Lower lobe of right lung (tissue), 2 donors: ENCODE data around the gene MRTFA. TPM values are rescaled to one million over a fixed set of nuclear protein-coding genes. Genes with fewer than 3 reads are reported as not detected.

Experiments
- ATAC-seq, 2 donors: fragments of 200-7000 bp; cut with Tn5 transposase; one replicate each; pipeline ENCODE4 v1.9.1; 2020 to 2022; ENCODE audit warnings: mild to moderate bottlenecking in 2 of 2, moderate library complexity in 2 of 2
- DNase-seq: peaks from one replicate; pipeline ENCODE4 v3.0.0-alpha.2; 2020
- H3K27ac ChIP-seq: fragments of 200-600 bp; one replicate; pipeline ENCODE4 v1.8.0; 2022
- H3K27me3 ChIP-seq: fragments of 200-600 bp; one replicate; pipeline ENCODE4 v1.8.0; 2022; ENCODE audit warnings: low read depth
- H3K36me3 ChIP-seq: fragments of 200-600 bp; one replicate; pipeline ENCODE4 v1.8.0; 2022; ENCODE audit warnings: mild to moderate bottlenecking
- H3K4me1 ChIP-seq: fragments of 200-600 bp; one replicate; pipeline ENCODE4 v1.8.0; 2022
- H3K4me3 ChIP-seq: fragments of 200-600 bp; one replicate; pipeline ENCODE4 v1.8.0; 2022; ENCODE audit warnings: mild to moderate bottlenecking
- H3K9me3 ChIP-seq: fragments of 200-600 bp; one replicate; pipeline ENCODE4 v1.8.0; 2022
- CTCF ChIP-seq: fragments of 200-600 bp; IDR thresholded peaks from one replicate; pipeline ENCODE4 v1.8.0; 2022; ENCODE audit warnings: antibody characterized with exemption, mild to moderate bottlenecking
- intact Hi-C: fragments of 100-400 bp; cut with DNase I; formaldehyde crosslinking; loops from one replicate; pipeline ENCODE4 v1.11.0; 2022
- total RNA-seq: library from RNA; stranded (reverse); fragmentation: NEBNext Ultra II Directional; extraction: Animal tissue kit (Norgen Biotek cat#: 25700); gene quantifications from one replicate; pipeline ENCODE4 v1.2.1, GENCODE V29; 2021
- donor health status: DM: no; HTN: yes; CAD: no; lungs with severe emphysema.

Gene MRTFA
- total RNA-seq, 1 donor from 2014 or later = 54.2 TPM

- no peaks in the 10 kb centered on the region for H3K27me3 ChIP-seq
These were observed 115.5 kb downstream of the MRTFA start for GRCh38 chr22:40521046-40521445.

GRCh38 chr22:40520562-40520961 is 116.0 kb downstream of the MRTFA start:
- Histone ChIP-seq H3K4me3 (no peak overlapping the region), H3K27me3 (no peaks in the 10 kb centered on the region), H3K4me1 (peaks cover 24% of the 10 kb centered on the region), H3K36me3 (no peaks in the 10 kb centered on the region), H3K9me3 (no peaks in the 10 kb centered on the region), H3K27ac (no peak overlapping the region)
- no peak for DNase-seq
- intact Hi-C loops = no loop called here
- no peak for ATAC-seq
- TF ChIP-seq CTCF = no peak

More at GRCh38 chr22:40521046-40521445, 115.5 kb downstream of the MRTFA start:
- DNase-seq = no peak
- no peak for TF ChIP-seq CTCF
- Histone ChIP-seq H3K4me1 (peaks cover 29% of the 10 kb centered on the region), H3K36me3 (no peaks in the 10 kb centered on the region), H3K27ac (no peak overlapping the region), H3K4me3 (no peak overlapping the region), H3K9me3 (no peaks in the 10 kb centered on the region)
- ATAC-seq = no peak
- intact Hi-C loops = no loop called here

- no peak for ATAC-seq
- TF ChIP-seq CTCF = no peak
- no peaks in the 10 kb centered on the region for H3K36me3 ChIP-seq
- no peaks in the 10 kb centered on the region for H3K27me3 ChIP-seq
- no peak for DNase-seq
- no peaks in the 10 kb centered on the region for H3K9me3 ChIP-seq
- H3K4me1 ChIP-seq = peaks cover 20% of the 10 kb centered on the region
- no peak overlapping the region for H3K4me3 ChIP-seq
- intact Hi-C loops = no loop called here
- H3K27ac ChIP-seq = peak overlapping the region; percentile 11
These were observed 116.6 kb downstream of the MRTFA start for GRCh38 chr22:40519948-40520331.

- DNase-seq (no peak), ATAC-seq (peak in 1 of 2 donors; percentile 46)
- H3K4me1 ChIP-seq = peaks cover 15% of the 10 kb centered on the region
- no peaks in the 10 kb centered on the region for H3K27me3 ChIP-seq
- H3K4me3 ChIP-seq = no peak overlapping the region
- H3K36me3 ChIP-seq = no peaks in the 10 kb centered on the region
- H3K9me3 ChIP-seq = no peaks in the 10 kb centered on the region
- no peak for TF ChIP-seq CTCF
- intact Hi-C loops = no loop called here
- peak overlapping the region; percentile 11 for H3K27ac ChIP-seq
These were observed 117.1 kb downstream of the MRTFA start for GRCh38 chr22:40519284-40519947.

GRCh38 chr22:40518840-40519239 is 117.7 kb downstream of the MRTFA start:
- TF ChIP-seq CTCF = no peak
- intact Hi-C loops = no loop called here
- peaks cover 9% of the 10 kb centered on the region for H3K4me1 ChIP-seq
- DNase-seq (no peak), ATAC-seq (no peak)
- H3K36me3 ChIP-seq = no peaks in the 10 kb centered on the region
- no peak overlapping the region for H3K27ac ChIP-seq
- H3K9me3 ChIP-seq = no peaks in the 10 kb centered on the region
- no peaks in the 10 kb centered on the region for H3K27me3 ChIP-seq
- no peak overlapping the region for H3K4me3 ChIP-seq
